Peyer's patch (tissue), 4 donors: ENCODE data around the gene DQX1. TPM values are rescaled to one million over a fixed set of nuclear protein-coding genes. Genes with fewer than 3 reads are reported as not detected.

Experiments
- DNase-seq, 3 donors: peaks; one replicate each; pipeline ENCODE4 v3.0.0-alpha.2; 2017 to 2019
- H3K27ac ChIP-seq, 4 donors: fragments of 200-600 bp; sonication (generic); one replicate each; pipeline ENCODE4 v1.5.1; 2016 to 2019
- H3K27me3 ChIP-seq, 2 donors: fragments of 200-600 bp; sonication (generic); one replicate each; pipeline ENCODE4 v1.5.1; 2019
- H3K36me3 ChIP-seq, 3 donors: fragments of 200-600 bp; sonication (generic); one replicate each; pipeline ENCODE4 v1.5.1; 2016 to 2019
- H3K4me1 ChIP-seq, 4 donors: fragments of 200-600 bp; sonication (generic); one replicate each; pipeline ENCODE4 v1.5.1; 2016 to 2019
- H3K4me3 ChIP-seq, 4 donors: fragments of 200-600 bp; sonication (generic); 1 replicate in 3 of 4; 2 replicates in 1 of 4; pipeline ENCODE4 v1.5.1; 2016 to 2019; ENCODE audit warnings: mild to moderate bottlenecking in 1 of 4
- H3K9me3 ChIP-seq, 4 donors: fragments of 200-600 bp; sonication (generic); one replicate each; pipeline ENCODE4 v1.5.1; 2016 to 2019; ENCODE audit warnings: mild to moderate bottlenecking in 1 of 4
- CTCF ChIP-seq, 6 experiments: fragments of 450-650 bp in 4 of 6; fragments of 200-600 bp in 2 of 6; sonication (generic) in 1 of 6; IDR thresholded peaks; one replicate each; pipeline ENCODE4 v1.5.1; 2017 to 2019; ENCODE audit warnings: antibody characterized with exemption in 6 of 6, mild to moderate bottlenecking in 3 of 6, moderate library complexity in 1 of 6
- POLR2A ChIP-seq, 2 donors: fragments of 450-650 bp; IDR thresholded peaks; one replicate each; pipeline ENCODE4 v1.5.1; 2017; ENCODE audit warnings: antibody characterized with exemption in 2 of 2, mild to moderate bottlenecking in 2 of 2, moderate library complexity in 2 of 2
- total RNA-seq, 4 donors: library from RNA; depleted of rRNA; stranded (reverse); fragments of >200 nt; gene quantifications; one replicate each; pipeline ENCODE4 v1.1.0, GENCODE V29; 2016

DQX1 gene
- total RNA-seq, 4 donors from 2014 or later = 14.0 to 116 (median 75.3) TPM

DNA sequence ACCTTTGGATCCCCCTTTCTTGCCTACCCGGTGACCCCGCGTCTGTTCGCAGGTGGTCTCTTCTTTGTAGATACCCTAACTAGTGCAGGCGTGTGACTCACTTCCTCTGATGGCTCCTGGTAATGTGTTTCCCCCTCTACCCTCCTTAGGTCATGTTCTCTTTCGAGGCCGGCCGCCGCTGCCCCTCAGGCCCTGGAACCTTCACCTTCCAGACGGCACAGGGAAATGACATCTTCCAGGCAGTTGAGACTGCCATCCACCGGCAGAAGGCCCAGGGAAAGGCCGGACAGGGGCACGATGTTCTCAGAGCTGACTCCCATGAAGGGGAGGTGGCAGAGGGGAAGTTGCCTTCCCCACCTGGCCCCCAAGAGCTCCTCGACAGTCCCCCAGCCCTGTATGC lies 30.1 kb upstream of the DQX1 start:
- H3K27me3 ChIP-seq = no peaks in the 10 kb centered on the region
- H3K27ac ChIP-seq = no peak overlapping the region
- peak overlapping the region in 1 of 4 donors; percentile 75 for H3K4me3 ChIP-seq

GRCh38 chr2:74555610-74556103 lies 29.6 kb upstream of the DQX1 start:
- peak overlapping the region in 3 of 4 donors; percentile 81 to 87 (median 83) for H3K27ac ChIP-seq
- TF ChIP-seq POLR2A (IDR thresholded peaks at IDR 0.05) (no peak), CTCF (IDR thresholded peaks at IDR 0.05) (no peak)
- no peak for DNase-seq

More for the DNA sequence above, 30.1 kb upstream of the DQX1 start:
- TF ChIP-seq POLR2A (IDR thresholded peaks at IDR 0.05) (no peak), CTCF (IDR thresholded peaks at IDR 0.05) (no peak)
- no peaks in the 10 kb centered on the region for H3K9me3 ChIP-seq
- H3K4me1 ChIP-seq = peaks cover 0 to 18% (median 4%) of the 10 kb centered on the region in 4 donors
- DNase-seq = no peak
- peaks cover 0 to 7% (median 0%) of the 10 kb centered on the region in 3 donors for H3K36me3 ChIP-seq

DNA sequence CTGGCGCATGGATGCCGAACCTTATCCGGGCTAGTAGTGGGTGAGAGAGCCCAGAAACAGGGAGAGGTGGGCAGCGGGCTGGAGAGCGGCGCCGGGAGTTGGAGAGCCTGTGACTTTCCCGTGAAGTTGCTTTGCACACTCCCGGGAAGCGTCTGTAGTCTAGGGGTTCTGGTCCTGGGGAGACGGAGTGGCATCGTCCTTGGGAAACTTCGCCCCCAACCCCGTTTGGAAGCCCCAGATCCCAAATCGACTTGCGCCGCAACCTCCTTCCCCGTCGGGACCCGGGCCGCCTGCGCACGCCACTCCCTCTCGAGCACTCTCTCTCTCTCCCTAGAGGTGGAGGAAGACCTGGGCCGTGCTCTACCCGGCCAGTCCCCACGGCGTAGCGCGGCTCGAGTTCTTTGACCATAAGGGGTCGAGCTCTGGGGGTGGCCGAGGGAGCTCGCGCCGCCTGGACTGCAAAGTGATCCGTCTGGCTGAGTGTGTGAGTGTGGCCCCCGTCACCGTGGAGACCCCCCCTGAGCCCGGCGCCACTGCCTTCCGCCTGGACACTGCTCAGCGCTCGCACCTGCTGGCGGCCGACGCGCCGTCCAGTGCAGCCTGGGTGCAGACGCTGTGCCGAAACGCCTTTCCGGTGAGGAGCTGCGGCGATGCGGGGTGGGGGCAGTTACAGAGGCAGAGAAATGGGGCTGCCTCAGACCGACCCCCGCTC lies 28.9 kb upstream of the DQX1 start:
- H3K4me3 ChIP-seq = peak overlapping the region; percentile 75 to 92 (median 84)
- peaks cover 0 to 18% (median 4%) of the 10 kb centered on the region in 4 donors for H3K4me1 ChIP-seq
- peak overlapping the region; percentile 72 to 87 (median 82) for H3K27ac ChIP-seq
- peak; percentile 52 to 79 (median 76) for DNase-seq
- TF ChIP-seq CTCF (IDR thresholded peaks at IDR 0.05) (peak in 2 of 6 experiments; percentile 8 to 9), POLR2A (IDR thresholded peaks at IDR 0.05) (peak in 1 of 2 donors; percentile 22)
- H3K27me3 ChIP-seq = no peaks in the 10 kb centered on the region
- peaks cover 0 to 7% (median 0%) of the 10 kb centered on the region in 3 donors for H3K36me3 ChIP-seq
- H3K9me3 ChIP-seq = no peaks in the 10 kb centered on the region

More at GRCh38 chr2:74555610-74556103, 29.6 kb upstream of the DQX1 start:
- Histone ChIP-seq H3K27me3 (no peaks in the 10 kb centered on the region), H3K4me3 (peak overlapping the region; percentile 75 to 92 (median 84)), H3K36me3 (peaks cover 0 to 7% (median 0%) of the 10 kb centered on the region in 3 donors), H3K4me1 (peaks cover 0 to 18% (median 4%) of the 10 kb centered on the region in 4 donors), H3K9me3 (no peaks in the 10 kb centered on the region)

GRCh38 chr2:74553892-74554819 lies 28.1 kb upstream of the DQX1 start, which contains the start of the genes DOK1 and LOXL3:
Gene DOK1, plus strand, starts transcription at chr2:74554720. Its CDS starts 35 bp downstream, at chr2:74554755.
Gene LOXL3, minus strand, starts transcription at chr2:74553942. Its CDS starts 1,308 bp downstream, at chr2:74552634.
- Histone ChIP-seq H3K9me3 (no peaks in the 10 kb centered on the region), H3K27me3 (no peaks in the 10 kb centered on the region), H3K4me1 (peaks cover 0 to 24% (median 9%) of the 10 kb centered on the region in 4 donors), H3K36me3 (peaks cover 0 to 7% (median 0%) of the 10 kb centered on the region in 3 donors), H3K4me3 (peak within 1 kb of the TSS; percentile 75 to 92 (median 84)), H3K27ac (peak within 1 kb of the TSS; percentile 72 to 87 (median 82))
- no peak for TF ChIP-seq CTCF (IDR thresholded peaks at IDR 0.05)
- TF ChIP-seq POLR2A (IDR thresholded peaks at IDR 0.05) = no peak
- DNase-seq = peak; percentile 91 to 96 (median 91)
